A549 (cell line): ENCODE data around the gene SLC4A3.

ENCODE experiments used
- CEBPB ChIP-seq, 2 experiments: fragments of >200 bp in 1 of 2; sonication (Bioruptor Twin) in 1 of 2; formaldehyde crosslinking in 1 of 2; IDR thresholded peaks; 2 replicates each; pipeline ENCODE4 v1.6.1; 2012 to 2016
- GATA3 ChIP-seq: IDR thresholded peaks from 2 replicates; pipeline ENCODE4 v1.6.1; 2012; ENCODE audit warnings: borderline replicate concordance
- MAZ ChIP-seq: fragments of 150-350 bp; IDR thresholded peaks from 2 replicates; pipeline ENCODE4 v1.6.1; 2014; ENCODE audit warnings: antibody characterized with exemption, low read depth, low read length, borderline replicate concordance
- PHF8 ChIP-seq: fragments of 200-600 bp; sonication (generic); IDR thresholded peaks from 2 replicates; pipeline ENCODE4 v1.6.1; 2016; ENCODE audit warnings: low read depth, mild to moderate bottlenecking, antibody characterized with exemption, moderate library complexity, borderline replicate concordance
- POLR2AphosphoS2 ChIP-seq: conservative IDR thresholded peaks from 2 replicates; pipeline ENCODE4 v1.6.1; 2012; ENCODE audit warnings: low read length, improper control_type of control experiment, inconsistent platforms
- RFX5 ChIP-seq: fragments of 450-650 bp; IDR thresholded peaks from 2 replicates; pipeline ENCODE4 v1.7.1; 2014; ENCODE audit warnings: antibody characterized with exemption, mild to moderate bottlenecking, moderate library complexity
- TF ChIP-seq, protein P1 (sequence below): fragments of >200 bp; sonication (Bioruptor Twin); formaldehyde crosslinking; IDR thresholded peaks from 3 replicates; pipeline ENCODE4 v1.5.1; 2016

DNA sequence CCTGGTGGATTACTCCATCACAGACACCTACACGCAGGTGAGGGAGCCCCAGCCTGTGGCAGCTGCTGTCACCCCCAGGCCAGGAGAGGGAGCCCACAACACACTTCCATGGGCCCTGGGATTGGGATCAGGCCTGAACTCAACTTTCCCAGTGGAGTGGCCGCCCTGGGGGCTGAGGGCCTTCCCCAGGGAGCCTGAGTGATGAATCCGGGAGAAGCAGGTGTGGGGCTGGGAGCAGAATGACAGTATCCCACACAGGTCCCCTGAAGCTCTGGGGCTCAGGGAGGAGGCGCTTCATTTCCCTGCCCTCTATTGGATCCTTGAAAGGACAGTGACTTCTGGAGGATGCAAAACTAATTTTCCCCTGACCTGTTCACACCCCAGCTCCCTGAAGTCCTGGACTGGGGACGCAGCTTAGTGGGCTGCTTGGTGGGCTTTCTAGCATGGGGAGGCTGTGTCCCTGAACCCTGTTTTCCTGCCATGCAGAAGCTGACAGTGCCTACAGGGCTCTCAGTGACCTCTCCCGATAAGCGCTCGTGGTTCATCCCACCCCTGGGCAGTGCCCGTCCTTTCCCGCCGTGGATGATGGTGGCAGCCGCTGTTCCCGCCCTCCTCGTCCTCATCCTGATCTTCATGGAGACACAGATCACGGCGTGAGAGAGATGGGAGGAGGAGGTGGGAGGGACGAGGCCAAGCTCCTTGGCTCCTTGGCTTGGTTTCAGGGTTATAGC lies 11.0 kb downstream of the SLC4A3 start:
- TF ChIP-seq POLR2AphosphoS2, result no peak
- TF ChIP-seq, protein P1, sequence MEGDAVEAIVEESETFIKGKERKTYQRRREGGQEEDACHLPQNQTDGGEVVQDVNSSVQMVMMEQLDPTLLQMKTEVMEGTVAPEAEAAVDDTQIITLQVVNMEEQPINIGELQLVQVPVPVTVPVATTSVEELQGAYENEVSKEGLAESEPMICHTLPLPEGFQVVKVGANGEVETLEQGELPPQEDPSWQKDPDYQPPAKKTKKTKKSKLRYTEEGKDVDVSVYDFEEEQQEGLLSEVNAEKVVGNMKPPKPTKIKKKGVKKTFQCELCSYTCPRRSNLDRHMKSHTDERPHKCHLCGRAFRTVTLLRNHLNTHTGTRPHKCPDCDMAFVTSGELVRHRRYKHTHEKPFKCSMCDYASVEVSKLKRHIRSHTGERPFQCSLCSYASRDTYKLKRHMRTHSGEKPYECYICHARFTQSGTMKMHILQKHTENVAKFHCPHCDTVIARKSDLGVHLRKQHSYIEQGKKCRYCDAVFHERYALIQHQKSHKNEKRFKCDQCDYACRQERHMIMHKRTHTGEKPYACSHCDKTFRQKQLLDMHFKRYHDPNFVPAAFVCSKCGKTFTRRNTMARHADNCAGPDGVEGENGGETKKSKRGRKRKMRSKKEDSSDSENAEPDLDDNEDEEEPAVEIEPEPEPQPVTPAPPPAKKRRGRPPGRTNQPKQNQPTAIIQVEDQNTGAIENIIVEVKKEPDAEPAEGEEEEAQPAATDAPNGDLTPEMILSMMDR, result no peak; the same call in 2 of the 3 replicates
- TF ChIP-seq GATA3, result no peak
- TF ChIP-seq RFX5, result no peak
- TF ChIP-seq MAZ, result no peak
- TF ChIP-seq PHF8, result no peak
- no peak for TF ChIP-seq CEBPB (IDR thresholded peaks at IDR 0.05)
